Neural progenitor cell (in vitro differentiated cells): ENCODE results near the gene SLC23A2.

Experiments
- EZH2phosphoT487 ChIP-seq: fragments of 200-600 bp; sonication (generic); IDR thresholded peaks from 2 replicates; pipeline ENCODE4 v1.6.1; 2017; ENCODE audit warnings: antibody characterized with exemption
- TF ChIP-seq, protein P1 (sequence below): fragments of 200-600 bp; sonication (generic); IDR thresholded peaks from 2 replicates; pipeline ENCODE4 v1.5.1; 2017; ENCODE audit warnings: antibody characterized with exemption, mild to moderate bottlenecking

DNA sequence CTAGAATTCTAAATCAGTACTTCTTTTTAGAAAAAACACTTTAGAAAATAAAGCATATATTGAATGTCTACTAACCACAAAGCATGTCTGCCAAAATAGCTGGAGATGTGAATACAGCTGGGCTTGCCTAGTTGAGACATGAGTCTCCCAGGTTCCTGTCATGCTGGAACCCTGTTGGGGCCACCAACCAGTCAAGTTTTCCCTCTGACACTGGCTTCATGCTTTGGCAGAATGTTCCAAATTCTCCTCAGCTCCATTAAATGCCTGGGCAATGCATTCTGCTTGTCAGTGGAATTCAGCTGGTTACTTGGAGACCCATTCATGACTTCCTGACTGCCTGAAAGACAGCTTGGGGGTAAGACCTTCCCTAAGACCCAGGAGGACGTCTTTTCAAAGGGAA, 192.4 kb downstream of the SLC23A2 start:
- TF ChIP-seq, protein P1, sequence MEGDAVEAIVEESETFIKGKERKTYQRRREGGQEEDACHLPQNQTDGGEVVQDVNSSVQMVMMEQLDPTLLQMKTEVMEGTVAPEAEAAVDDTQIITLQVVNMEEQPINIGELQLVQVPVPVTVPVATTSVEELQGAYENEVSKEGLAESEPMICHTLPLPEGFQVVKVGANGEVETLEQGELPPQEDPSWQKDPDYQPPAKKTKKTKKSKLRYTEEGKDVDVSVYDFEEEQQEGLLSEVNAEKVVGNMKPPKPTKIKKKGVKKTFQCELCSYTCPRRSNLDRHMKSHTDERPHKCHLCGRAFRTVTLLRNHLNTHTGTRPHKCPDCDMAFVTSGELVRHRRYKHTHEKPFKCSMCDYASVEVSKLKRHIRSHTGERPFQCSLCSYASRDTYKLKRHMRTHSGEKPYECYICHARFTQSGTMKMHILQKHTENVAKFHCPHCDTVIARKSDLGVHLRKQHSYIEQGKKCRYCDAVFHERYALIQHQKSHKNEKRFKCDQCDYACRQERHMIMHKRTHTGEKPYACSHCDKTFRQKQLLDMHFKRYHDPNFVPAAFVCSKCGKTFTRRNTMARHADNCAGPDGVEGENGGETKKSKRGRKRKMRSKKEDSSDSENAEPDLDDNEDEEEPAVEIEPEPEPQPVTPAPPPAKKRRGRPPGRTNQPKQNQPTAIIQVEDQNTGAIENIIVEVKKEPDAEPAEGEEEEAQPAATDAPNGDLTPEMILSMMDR, result no peak
- TF ChIP-seq EZH2phosphoT487, result no peak
